PC-9 (cell line): Measurements from ENCODE around the gene RTN1.

Experiments
- EZH2 ChIP-seq: fragments of 200-600 bp; sonication (generic); IDR thresholded peaks from 2 replicates; pipeline ENCODE4 v1.8.0; 2017; ENCODE audit warnings: antibody characterized with exemption, low read depth
- TF ChIP-seq, protein P1 (sequence below): fragments of 200-600 bp; sonication (generic); conservative IDR thresholded peaks from 2 replicates; pipeline ENCODE4 v1.6.1; 2017; ENCODE audit warnings: mixed run types, antibody characterized with exemption, mild to moderate bottlenecking, moderate library complexity

DNA sequence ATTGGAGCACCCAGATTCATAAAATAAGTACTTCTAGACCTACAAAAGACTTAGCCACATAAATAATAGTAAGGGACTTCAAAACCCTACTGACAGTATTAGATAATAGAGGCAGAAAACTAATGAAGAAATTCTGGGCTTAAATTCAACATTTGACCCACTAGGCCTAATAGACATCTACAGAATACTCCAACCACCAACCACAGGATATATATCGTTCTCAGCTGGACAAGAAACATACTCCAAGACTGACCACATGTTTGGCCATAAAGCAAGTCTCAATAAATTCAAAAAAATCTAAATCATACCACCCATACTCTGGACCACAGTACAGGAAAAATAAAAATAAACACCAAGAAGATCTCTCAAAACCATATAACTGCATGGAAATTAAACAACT lies 180.2 kb downstream of the RTN1 start:
- TF ChIP-seq, protein P1, sequence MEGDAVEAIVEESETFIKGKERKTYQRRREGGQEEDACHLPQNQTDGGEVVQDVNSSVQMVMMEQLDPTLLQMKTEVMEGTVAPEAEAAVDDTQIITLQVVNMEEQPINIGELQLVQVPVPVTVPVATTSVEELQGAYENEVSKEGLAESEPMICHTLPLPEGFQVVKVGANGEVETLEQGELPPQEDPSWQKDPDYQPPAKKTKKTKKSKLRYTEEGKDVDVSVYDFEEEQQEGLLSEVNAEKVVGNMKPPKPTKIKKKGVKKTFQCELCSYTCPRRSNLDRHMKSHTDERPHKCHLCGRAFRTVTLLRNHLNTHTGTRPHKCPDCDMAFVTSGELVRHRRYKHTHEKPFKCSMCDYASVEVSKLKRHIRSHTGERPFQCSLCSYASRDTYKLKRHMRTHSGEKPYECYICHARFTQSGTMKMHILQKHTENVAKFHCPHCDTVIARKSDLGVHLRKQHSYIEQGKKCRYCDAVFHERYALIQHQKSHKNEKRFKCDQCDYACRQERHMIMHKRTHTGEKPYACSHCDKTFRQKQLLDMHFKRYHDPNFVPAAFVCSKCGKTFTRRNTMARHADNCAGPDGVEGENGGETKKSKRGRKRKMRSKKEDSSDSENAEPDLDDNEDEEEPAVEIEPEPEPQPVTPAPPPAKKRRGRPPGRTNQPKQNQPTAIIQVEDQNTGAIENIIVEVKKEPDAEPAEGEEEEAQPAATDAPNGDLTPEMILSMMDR: no peak
- TF ChIP-seq EZH2: no peak
